ENCODE results near the gene NELFA.

GRCh38 chr4:1952719-1953118, 56.1 kb downstream of the NELFA start:
- TF ChIP-seq EZH2 (IDR thresholded peaks at IDR 0.05; ENCODE audit: borderline replicate concordance, control insufficient read depth, low read depth, low read length), result no peak
- no peak for TF ChIP-seq NRF1 (conservative IDR thresholded peaks at IDR 0.05; ENCODE audit: low read depth, low read length)
- TF ChIP-seq SUPT20H (IDR thresholded peaks at IDR 0.05; ENCODE audit: borderline replicate concordance, control insufficient read depth, low read depth, low read length), result no peak
- no peak for TF ChIP-seq MXI1 (IDR thresholded peaks at IDR 0.05; ENCODE audit: low read depth, low read length)
- TF ChIP-seq, protein P1, sequence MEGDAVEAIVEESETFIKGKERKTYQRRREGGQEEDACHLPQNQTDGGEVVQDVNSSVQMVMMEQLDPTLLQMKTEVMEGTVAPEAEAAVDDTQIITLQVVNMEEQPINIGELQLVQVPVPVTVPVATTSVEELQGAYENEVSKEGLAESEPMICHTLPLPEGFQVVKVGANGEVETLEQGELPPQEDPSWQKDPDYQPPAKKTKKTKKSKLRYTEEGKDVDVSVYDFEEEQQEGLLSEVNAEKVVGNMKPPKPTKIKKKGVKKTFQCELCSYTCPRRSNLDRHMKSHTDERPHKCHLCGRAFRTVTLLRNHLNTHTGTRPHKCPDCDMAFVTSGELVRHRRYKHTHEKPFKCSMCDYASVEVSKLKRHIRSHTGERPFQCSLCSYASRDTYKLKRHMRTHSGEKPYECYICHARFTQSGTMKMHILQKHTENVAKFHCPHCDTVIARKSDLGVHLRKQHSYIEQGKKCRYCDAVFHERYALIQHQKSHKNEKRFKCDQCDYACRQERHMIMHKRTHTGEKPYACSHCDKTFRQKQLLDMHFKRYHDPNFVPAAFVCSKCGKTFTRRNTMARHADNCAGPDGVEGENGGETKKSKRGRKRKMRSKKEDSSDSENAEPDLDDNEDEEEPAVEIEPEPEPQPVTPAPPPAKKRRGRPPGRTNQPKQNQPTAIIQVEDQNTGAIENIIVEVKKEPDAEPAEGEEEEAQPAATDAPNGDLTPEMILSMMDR (IDR thresholded peaks at IDR 0.05 in 2 of 3, conservative IDR thresholded peaks at IDR 0.05 in 1 of 3; ENCODE audit: control insufficient read depth in 2 of 3, extremely low read depth in 1 of 3, insufficient read depth in 1 of 3, low read depth in 3 of 3, low read length in 3 of 3), result no peak
- no peak for TF ChIP-seq POLR2AphosphoS2 (IDR thresholded peaks at IDR 0.05; ENCODE audit: low read depth, low read length)
- TF ChIP-seq, protein P2, sequence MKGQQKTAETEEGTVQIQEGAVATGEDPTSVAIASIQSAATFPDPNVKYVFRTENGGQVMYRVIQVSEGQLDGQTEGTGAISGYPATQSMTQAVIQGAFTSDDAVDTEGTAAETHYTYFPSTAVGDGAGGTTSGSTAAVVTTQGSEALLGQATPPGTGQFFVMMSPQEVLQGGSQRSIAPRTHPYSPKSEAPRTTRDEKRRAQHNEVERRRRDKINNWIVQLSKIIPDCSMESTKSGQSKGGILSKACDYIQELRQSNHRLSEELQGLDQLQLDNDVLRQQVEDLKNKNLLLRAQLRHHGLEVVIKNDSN (IDR thresholded peaks at IDR 0.05; ENCODE audit: borderline replicate concordance, extremely low read length, insufficient read depth, low read depth, low read length), result no peak
- no peak for TF ChIP-seq SRF (IDR thresholded peaks at IDR 0.05; ENCODE audit: low read depth in 2 of 2, low read length in 2 of 2)
- TF ChIP-seq REST (IDR thresholded peaks at IDR 0.05; ENCODE audit: low read depth, low read length), result no peak
- TF ChIP-seq ATF7 (IDR thresholded peaks at IDR 0.05; ENCODE audit: low read depth), result no peak
- TF ChIP-seq KDM1A (IDR thresholded peaks at IDR 0.05; ENCODE audit: borderline replicate concordance), result no peak
- no peak for TF ChIP-seq BRCA1 (IDR thresholded peaks at IDR 0.05; ENCODE audit: low read depth, low read length)

All from GM12878 (cell line).